Activated gamma-delta T cell treated with Interleukin-2 at 50 U/mL for 16 hours (primary cell): ENCODE measurements around the gene CLHC1.
"Not testable (repeated sequence)": the region's sequence is repeated elsewhere in the genome, so short reads cannot be mapped to it uniquely, and the experiment has no call there.

Experiments used
- DNase-seq: peaks from one replicate; pipeline ENCODE4 v3.0.0-alpha.2; 2020

The CLHC1 gene

GRCh38 chr2:55231546-55232083, 478 bp downstream of the CLHC1 start:
- DNase-seq = no peak

GRCh38 chr2:55230551-55230950, 1.5 kb downstream of the CLHC1 start:
- DNase-seq = no peak

GRCh38 chr2:55229221-55229620, 2.9 kb downstream of the CLHC1 start:
- DNase-seq = no peak

- no peak for DNase-seq
Observed at GRCh38 chr2:55228226-55228563, 3.9 kb downstream of the CLHC1 start.

GRCh38 chr2:55227437-55228225, 4.5 kb downstream of the CLHC1 start:
- not testable (repeated sequence) for DNase-seq

- no peak for DNase-seq
Observed at GRCh38 chr2:55225481-55226020, 6.5 kb downstream of the CLHC1 start.

- no peak for DNase-seq
Observed at GRCh38 chr2:55224761-55225261, 7.3 kb downstream of the CLHC1 start.

- no peak for DNase-seq
Observed at GRCh38 chr2:55223958-55224760, 7.9 kb downstream of the CLHC1 start.

- DNase-seq = no peak
Observed at GRCh38 chr2:55213822-55214221, 18.3 kb downstream of the CLHC1 start.

- no peak for DNase-seq
Observed at GRCh38 chr2:55204950-55205349, 27.1 kb downstream of the CLHC1 start.

- no peak for DNase-seq
Observed at GRCh38 chr2:55204536-55204935, 27.6 kb downstream of the CLHC1 start.

- DNase-seq = no peak
Observed at GRCh38 chr2:55200416-55200815, 31.7 kb downstream of the CLHC1 start.

- DNase-seq = no peak
Observed at GRCh38 chr2:55196526-55196925, 35.6 kb downstream of the CLHC1 start.

GRCh38 chr2:55191888-55192287, 40.2 kb downstream of the CLHC1 start:
- DNase-seq = not testable (repeated sequence)

GRCh38 chr2:55186837-55187236, 45.3 kb downstream of the CLHC1 start:
- DNase-seq = not testable (repeated sequence)

GRCh38 chr2:55180374-55180773, 51.7 kb downstream of the CLHC1 start:
- no peak for DNase-seq

GRCh38 chr2:55176094-55176415, 56.0 kb downstream of the CLHC1 start:
- no peak for DNase-seq

GRCh38 chr2:55175254-55176093, 56.6 kb downstream of the CLHC1 start:
- DNase-seq = no peak

- no peak for DNase-seq
Observed at GRCh38 chr2:55173438-55174054, 58.5 kb downstream of the CLHC1 start.

- no peak for DNase-seq
Observed at GRCh38 chr2:55169915-55170314, 62.2 kb downstream of the CLHC1 start.

GRCh38 chr2:55169359-55169758, 62.7 kb downstream of the CLHC1 start:
- no peak for DNase-seq
